Inflammatory macrophage (primary cell): Measurements from ENCODE around the gene ZNF512.

Experiments used
- DNase-seq, 2 donors: peaks; one replicate each; pipeline ENCODE4 v3.0.0-alpha.2; 2020 to 2022

ZNF512 gene

GRCh38 chr2:27638037-27638637 lies 55.3 kb downstream of the ZNF512 start:
- DNase-seq = no peak

- no peak for DNase-seq
Measured at GRCh38 chr2:27638709-27639108, 55.9 kb downstream of the ZNF512 start.

- DNase-seq = no peak
Measured at GRCh38 chr2:27640722-27641245, 57.9 kb downstream of the ZNF512 start.

GRCh38 chr2:27645197-27645596 lies 62.4 kb downstream of the ZNF512 start:
- DNase-seq = no peak

- DNase-seq = no peak
Measured at GRCh38 chr2:27647289-27647688, 64.4 kb downstream of the ZNF512 start.

GRCh38 chr2:27647737-27648136 lies 64.9 kb downstream of the ZNF512 start:
- DNase-seq = no peak

GRCh38 chr2:27651056-27651455 lies 68.2 kb downstream of the ZNF512 start:
- DNase-seq = no peak

- no peak for DNase-seq
Measured at GRCh38 chr2:27652341-27652740, 69.5 kb downstream of the ZNF512 start.

GRCh38 chr2:27652790-27653189 lies 69.9 kb downstream of the ZNF512 start:
- DNase-seq = no peak

- no peak for DNase-seq
Measured at GRCh38 chr2:27653397-27653796, 70.6 kb downstream of the ZNF512 start.

GRCh38 chr2:27655155-27655951 lies 72.5 kb downstream of the ZNF512 start:
- DNase-seq = no peak

- no peak for DNase-seq
Measured at GRCh38 chr2:27661371-27661770, 78.5 kb downstream of the ZNF512 start.

GRCh38 chr2:27663285-27664153 lies 80.7 kb downstream of the ZNF512 start, which contains the start of the genes SLC4A1AP and SUPT7L:
Gene SLC4A1AP (plus strand): TSS chr2:27663889. CDS start chr2:27663915, 26 bp downstream.
Gene SUPT7L (minus strand): TSS chr2:27663614. CDS start chr2:27662192, 1,422 bp downstream.
- peak; percentile 65 to 75 for DNase-seq

- DNase-seq = peak in 1 of 2 donors; percentile 13
Measured at GRCh38 chr2:27664154-27664574, 81.3 kb downstream of the ZNF512 start.

- peak; percentile 42 to 52 for DNase-seq
Measured at GRCh38 chr2:27664622-27665363, 82.0 kb downstream of the ZNF512 start.

GRCh38 chr2:27667446-27667845 lies 84.6 kb downstream of the ZNF512 start:
- DNase-seq = peak; percentile 12 to 43

GRCh38 chr2:27671235-27671634 lies 88.4 kb downstream of the ZNF512 start:
- no peak for DNase-seq
